Activated CD4-positive, alpha-beta T cell treated with anti-CD3 and anti-CD28 coated beads, Interleukin-10, Interleukin-2, amounts not matched to agents 100 ng/mL and 50 ng/mL, durations not matched to agents 16 hours and 8 hours (primary cell): ENCODE results near the gene CPT2.

Experiments
- DNase-seq: peaks from one replicate; pipeline ENCODE4 v3.0.0-alpha.2; 2020

The CPT2 gene

DNA sequence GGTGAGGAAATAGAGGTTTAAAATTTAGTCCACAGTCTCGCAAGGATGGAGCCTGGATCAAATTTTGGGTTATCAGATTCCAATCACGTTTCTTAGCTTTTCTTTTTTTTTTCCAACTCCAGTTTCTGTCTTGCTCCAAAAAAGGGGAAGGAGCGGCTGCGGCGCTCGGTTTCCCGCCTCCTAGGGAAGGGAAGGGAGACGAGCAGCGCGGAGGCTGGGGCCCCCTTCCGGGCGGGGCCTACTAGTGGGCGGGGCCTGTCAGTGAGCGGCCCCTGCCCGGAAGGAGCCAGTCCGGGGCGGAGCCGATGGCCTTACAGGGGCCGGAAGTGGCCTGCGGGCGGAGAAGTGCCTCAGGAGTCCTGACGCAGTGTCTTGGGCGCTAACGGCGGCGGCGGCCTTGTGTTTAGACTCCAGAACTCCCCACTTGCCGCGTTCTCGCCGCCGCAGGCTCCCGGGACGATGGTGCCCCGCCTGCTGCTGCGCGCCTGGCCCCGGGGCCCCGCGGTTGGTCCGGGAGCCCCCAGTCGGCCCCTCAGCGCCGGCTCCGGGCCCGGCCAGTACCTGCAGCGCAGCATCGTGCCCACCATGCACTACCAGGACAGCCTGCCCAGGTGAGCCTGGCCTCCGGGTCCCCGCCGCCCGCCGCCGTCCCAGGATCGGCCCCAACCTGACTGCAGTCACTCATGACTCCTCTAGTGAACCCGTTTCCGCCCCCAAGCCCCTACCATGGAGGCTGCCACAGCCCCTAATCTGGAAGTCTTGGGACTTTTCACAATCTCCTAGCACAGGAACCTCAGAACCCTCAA lies at the start of gene CPT2:
Gene CPT2 (plus strand): TSS at position 340 of the 806 bp plus-strand sequence. CDS start 120 bp downstream, at position 460.
- peak; percentile 97 for DNase-seq

GRCh38 chr1:53147174-53147573 lies 49.5 kb upstream of the CPT2 start:
- DNase-seq, result no peak

GRCh38 chr1:53148123-53148522 lies 48.5 kb upstream of the CPT2 start:
- no peak for DNase-seq

- DNase-seq, result no peak
Measured at GRCh38 chr1:53153752-53154151, 42.9 kb upstream of the CPT2 start.

DNA sequence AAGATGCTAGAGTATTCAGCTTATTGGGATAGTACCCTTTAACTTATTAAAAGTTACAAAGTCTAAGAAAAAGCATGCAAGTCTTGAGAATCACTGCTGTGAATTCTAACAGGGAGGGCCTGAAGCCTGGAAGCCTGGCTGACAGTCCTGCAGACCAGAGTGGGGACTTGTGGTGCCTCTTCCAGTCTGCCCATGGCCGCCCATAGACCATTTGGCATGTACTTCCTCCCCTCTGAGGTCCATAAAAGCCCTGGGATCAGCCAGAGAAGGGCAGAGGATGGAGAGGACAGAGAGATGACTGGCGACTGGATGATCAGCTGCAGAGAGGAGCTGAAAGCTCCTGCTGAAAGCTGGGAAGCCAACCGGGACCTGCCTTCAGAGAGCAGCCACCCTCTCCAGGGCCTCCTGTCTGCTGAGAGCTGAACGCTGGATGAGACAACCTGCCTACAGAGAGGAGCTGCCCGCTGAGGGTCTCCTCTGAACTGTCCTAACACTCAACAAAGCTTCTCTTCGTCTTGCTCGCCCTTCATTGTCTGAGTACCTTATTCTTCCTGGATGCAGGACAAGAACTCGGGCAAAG lies 41.7 kb upstream of the CPT2 start:
- DNase-seq, result no peak

DNA sequence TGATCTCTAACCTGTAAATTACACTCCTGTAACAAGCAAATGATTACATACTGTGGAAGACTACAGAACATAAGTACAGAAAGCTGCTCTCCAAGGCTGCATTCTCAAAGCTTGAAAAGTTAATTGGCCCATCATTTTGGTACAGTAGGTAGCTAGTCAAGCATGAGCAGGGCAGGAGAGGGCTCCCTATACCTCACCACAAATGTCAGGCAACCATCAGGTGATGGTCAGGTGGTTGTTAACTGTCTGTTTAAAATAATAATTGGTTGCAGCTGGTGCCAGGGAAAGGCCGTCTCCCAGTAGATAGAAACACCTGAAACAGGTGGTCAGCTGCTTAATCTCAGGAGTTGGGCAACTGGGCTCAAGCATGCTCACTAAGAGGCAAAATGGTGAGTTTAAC lies 41.1 kb upstream of the CPT2 start:
- DNase-seq, result no peak

- DNase-seq, result no peak
Measured at GRCh38 chr1:53155945-53156344, 40.7 kb upstream of the CPT2 start.

GRCh38 chr1:53156783-53157182 lies 39.8 kb upstream of the CPT2 start:
- no peak for DNase-seq

DNA sequence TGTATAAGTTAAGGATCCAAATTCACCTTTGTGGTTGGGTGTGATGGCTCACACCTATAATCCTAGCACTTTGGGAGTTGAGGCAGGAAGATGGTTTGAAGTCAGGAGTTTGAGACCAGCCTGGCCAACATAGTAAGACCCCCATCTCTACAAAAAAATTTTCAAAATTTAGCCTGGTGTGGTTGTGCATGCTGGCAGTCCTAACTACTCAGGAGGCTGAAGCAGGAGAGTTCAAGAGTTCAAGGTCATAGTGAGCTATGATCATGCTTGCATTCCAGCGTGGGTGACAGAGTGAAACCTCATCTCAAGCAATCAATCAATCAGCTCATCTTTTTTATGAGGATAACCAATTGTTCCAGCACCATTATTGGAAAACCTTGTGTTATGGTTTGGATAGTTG lies 37.7 kb upstream of the CPT2 start:
- no peak for DNase-seq

DNA sequence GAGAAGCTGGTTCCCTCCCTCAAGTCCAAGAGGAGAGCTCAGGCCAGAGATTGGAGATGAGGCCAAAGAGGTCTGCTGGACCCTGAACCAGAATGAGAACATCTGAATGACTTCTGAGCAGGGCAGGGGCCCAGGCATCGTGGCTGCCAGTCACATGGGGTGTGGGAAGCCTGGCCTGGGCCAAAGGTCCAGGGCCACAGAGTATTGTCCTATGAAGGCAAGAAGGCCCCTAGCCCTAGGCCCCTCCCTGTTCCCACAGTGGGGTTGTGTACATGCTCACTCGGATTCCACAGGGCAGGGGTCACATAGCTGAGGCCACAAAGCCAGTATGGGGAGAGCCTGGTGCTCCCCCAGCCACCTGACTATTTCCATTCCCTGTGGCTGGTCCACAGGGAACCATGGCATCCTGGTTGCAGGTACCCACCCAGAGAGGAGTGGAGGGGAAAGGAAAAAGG lies 35.7 kb upstream of the CPT2 start:
- DNase-seq, result no peak

- DNase-seq, result no peak
Measured at GRCh38 chr1:53162621-53163020, 34.0 kb upstream of the CPT2 start.

- DNase-seq, result no peak
Measured at GRCh38 chr1:53163291-53163768, 33.3 kb upstream of the CPT2 start.

DNA sequence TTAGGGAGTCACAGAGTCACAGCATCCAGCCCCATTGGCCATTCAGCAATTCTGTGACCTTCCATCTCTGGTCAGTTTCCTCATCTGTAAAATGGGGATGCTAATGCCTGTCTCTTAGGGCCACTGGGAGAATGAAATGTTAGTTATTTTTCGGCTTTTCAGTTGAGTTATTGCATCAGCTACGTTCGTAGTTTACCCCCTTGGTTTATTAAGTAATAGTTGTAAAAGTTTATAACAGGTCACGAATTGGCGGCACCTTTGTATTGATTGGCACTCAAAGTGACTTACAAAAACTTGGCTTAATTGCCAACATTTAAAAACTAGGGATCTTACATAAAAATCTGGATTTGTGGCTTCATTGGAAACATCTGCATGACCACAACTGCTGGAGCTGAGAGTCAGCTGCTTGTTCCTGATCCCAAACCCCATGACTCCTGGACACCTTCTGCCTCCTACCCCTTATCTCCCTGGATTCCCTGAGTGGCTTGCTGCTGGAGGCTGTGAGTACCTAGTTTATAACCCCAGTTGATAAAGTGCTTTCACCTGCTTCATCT lies 31.1 kb upstream of the CPT2 start:
- no peak for DNase-seq

DNA sequence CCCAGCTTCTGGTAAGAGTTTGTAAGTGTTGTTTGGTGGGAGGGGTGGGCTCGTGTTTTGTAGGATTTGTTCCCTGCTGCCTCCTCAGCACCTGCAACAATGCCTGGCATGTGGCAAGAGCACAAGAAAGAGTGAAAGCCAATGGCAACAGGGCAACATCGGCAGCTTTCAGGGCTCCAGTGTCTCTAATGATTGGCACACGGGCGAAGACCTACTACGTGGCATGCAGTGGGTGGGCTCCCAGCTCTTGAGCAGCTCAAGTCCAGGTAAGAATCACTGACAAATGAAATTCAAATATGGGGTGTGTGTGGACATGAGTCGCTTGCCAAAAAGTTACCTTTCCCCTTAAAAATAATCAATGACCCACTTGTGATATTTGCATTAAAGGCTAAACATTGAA lies 30.3 kb upstream of the CPT2 start:
- DNase-seq, result no peak

DNA sequence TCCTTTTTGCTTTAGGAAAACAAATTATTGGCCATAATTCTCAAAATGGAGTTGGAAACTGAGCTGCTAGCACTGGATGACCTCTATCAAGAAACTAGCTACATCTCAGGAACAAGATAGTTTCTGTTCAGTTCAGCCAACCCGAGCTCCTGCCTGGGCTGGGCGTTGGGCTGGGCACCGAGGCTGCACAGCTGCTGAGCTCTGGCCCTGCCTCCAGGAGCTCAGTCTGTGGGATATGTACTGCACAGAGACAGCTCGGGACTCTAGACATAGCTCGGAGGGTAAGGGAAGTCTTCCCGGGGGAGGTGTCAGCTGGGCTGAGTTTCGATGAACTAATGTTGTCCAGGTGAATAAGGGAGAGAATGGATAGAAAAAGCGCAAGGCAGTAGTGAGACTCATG lies 29.7 kb upstream of the CPT2 start:
- DNase-seq, result no peak

- no peak for DNase-seq
Measured at GRCh38 chr1:53172426-53173128, 24.0 kb upstream of the CPT2 start.

DNA sequence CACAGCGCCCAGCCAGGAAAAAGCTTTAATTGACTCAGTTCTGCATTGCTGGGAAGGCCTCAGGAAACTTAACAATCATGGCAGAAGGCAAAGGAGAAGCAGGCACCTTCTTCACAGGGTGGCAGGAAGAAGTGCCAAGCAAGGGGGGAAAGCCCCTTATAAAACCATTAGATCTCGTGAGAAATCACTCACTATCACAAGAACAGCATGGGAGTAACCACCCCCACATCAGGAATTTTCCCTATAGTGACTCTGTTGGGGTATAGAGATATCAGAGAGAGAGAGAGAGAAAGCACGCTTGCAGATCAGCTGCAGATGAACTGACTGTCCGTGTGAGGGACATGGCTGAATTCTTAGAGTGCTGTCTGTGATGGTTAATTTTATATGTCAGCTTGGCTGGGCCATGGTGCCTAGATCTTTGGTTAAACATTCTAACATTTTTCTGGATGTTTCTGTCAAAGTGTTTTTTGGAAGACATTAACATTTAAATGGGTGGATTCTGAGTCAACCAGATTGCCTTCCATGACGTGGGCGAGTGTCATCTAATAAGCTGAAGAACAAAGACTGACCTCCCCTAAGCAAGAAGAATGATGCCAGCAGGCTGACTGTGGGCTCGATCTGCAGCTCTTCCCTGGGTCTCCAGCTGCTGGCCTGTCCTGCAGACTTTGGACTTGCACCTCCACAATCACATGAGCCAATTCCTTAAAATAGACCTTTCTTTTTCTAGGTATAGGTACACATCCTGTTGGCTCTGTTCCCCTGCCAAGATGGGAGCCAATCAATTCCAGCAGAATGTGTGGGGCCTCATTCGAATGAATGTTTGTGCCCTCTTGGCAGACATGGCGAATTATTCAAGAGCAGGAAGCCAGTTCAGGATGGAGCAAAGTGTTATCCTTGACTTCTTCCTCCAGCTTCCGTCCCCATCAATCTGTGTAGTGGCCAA lies 21.4 kb upstream of the CPT2 start:
- no peak for DNase-seq

DNA sequence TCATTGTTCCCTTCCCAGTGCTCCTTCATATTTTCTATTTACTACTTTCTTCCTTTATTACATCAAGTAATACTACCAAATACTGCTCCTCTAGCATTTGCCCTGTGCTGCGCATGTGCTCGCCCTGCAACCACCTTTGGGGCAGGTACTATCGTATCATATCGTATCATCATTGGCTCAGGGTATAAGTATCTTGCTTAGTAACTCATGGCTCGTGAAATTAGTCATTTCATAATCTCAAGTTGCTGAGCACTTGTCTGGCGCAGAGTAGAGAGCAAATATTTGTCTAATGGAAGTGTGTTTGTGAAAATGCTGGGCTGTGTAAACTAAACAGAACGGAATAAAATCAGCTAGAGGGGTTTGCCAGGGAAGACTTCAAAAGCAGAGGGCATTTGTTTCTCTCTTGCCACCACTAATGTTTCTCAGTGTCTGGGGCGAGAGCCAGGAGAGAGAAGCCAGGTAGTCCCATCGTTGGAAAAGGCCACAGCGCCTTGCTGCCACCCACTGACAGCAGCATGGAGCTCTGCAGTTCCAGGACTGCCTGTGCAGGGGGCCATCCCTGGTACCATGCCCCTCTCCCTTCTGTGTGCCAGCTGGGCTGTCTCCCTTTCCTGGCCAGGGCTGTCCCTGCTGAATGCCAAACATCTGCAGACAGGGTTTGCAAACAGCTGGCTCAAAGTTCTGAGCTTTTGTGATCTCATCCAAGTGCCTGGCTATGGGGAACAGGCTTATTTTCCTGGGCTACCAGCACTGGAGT lies 20.0 kb upstream of the CPT2 start:
- DNase-seq, result no peak

- no peak for DNase-seq
Measured at GRCh38 chr1:53180226-53180625, 16.4 kb upstream of the CPT2 start.

GRCh38 chr1:53180951-53181350 lies 15.7 kb upstream of the CPT2 start:
- DNase-seq, result no peak

DNA sequence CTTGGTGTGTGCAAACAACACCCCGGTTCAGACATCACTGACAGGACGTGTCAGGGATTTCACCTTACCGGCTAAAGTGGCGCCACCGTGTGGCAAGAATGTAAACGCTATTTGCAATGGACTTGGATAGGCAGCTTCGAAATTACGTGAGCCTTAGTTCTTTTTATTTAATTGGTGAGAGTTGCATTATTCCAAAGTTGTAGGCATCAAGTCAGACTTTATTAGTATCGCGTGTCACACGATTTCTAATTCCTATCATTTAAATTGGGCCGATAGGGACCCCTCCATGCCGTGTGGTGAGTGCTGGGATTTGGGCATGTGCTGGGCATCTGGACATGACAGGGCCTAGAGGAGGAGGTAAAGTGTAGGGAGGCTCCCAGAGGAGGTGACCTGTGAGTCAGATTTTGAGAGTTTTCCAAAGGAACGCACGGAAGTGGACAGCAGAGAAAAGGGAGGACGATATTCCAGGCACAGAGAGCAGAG lies 14.5 kb upstream of the CPT2 start:
- DNase-seq, result peak; percentile 85
